Endodermal cell (in vitro differentiated cells): ENCODE results near the gene ADIPOR2. TPM values are rescaled to one million over a fixed set of nuclear protein-coding genes. Genes with fewer than 3 reads are reported as not detected.

Experiments used
- DNase-seq: peaks from one replicate; pipeline ENCODE4 v3.0.0-alpha.2; 2017
- H3K27ac ChIP-seq: 2 replicates; pipeline ENCODE4 v1.5.1; 2013; ENCODE audit warnings: mild to moderate bottlenecking, low read depth, low read length, moderate library complexity
- H3K27me3 ChIP-seq: 2 replicates; pipeline ENCODE4 v1.6.1; 2013; ENCODE audit warnings: mild to moderate bottlenecking, low read length, moderate library complexity; ENCODE audit not compliant: insufficient read depth, control insufficient read depth, poor library complexity, severe bottlenecking
- H3K36me3 ChIP-seq: 2 replicates; pipeline ENCODE4 v1.7.0; 2013; ENCODE audit warnings: mild to moderate bottlenecking, low read length, moderate library complexity; ENCODE audit not compliant: control insufficient read depth, insufficient read depth
- H3K4me1 ChIP-seq: one replicate; pipeline ENCODE4 v1.7.0; 2013; ENCODE audit warnings: low read length; ENCODE audit not compliant: control insufficient read depth, insufficient read depth
- H3K4me3 ChIP-seq: 2 replicates; pipeline ENCODE4 v1.5.1; 2013; ENCODE audit warnings: mild to moderate bottlenecking, low read length, moderate library complexity
- H3K9ac ChIP-seq: 2 replicates; pipeline ENCODE4 v1.6.1; 2013; ENCODE audit warnings: mild to moderate bottlenecking, low read length, moderate library complexity; ENCODE audit not compliant: poor library complexity, severe bottlenecking; ENCODE audit errors: extremely low read depth
- H3K9me3 ChIP-seq: 2 replicates; pipeline ENCODE4 v1.6.1; 2013; ENCODE audit warnings: mild to moderate bottlenecking, low read length, moderate library complexity; ENCODE audit not compliant: control insufficient read depth
- H3K27ac Mint-ChIP-seq: 2 replicates; pipeline ENCODE4 v1.8.0; 2020; ENCODE audit warnings: mixed read lengths
- H3K27me3 Mint-ChIP-seq: 2 replicates; pipeline ENCODE4 v1.8.0; 2021; ENCODE audit warnings: mild to moderate bottlenecking, mixed read lengths; ENCODE audit not compliant: insufficient read depth
- H3K36me3 Mint-ChIP-seq: 2 replicates; pipeline ENCODE4 v1.8.0; 2020; ENCODE audit warnings: low read depth, mixed read lengths
- H3K4me1 Mint-ChIP-seq: 2 replicates; pipeline ENCODE4 v1.8.0; 2020; ENCODE audit warnings: mixed read lengths
- H3K4me3 Mint-ChIP-seq: 2 replicates; pipeline ENCODE4 v1.8.0; 2020; ENCODE audit warnings: mild to moderate bottlenecking, moderate library complexity, mixed read lengths
- H3K9me3 Mint-ChIP-seq: 2 replicates; pipeline ENCODE4 v1.8.0; 2020; ENCODE audit warnings: mild to moderate bottlenecking, mixed read lengths
- WGBS, 2 experiments: methylation state at CpG; one replicate each; pipeline versions ENCODE4 v1.1.5 to v1.1.7; 2013; ENCODE audit warnings: missing lambda C conversion rate in 2 of 2, mixed read lengths in 1 of 2; ENCODE audit not compliant: insufficient coverage in 1 of 2, insufficient read length in 1 of 2; 5-methylcytosine and 5-hydroxymethylcytosine counted together
- long read RNA-seq, 4 experiments: library from polyadenylated mRNA in 2 of 4; library from RNA in 1 of 4; library from capped mRNA in 1 of 4; stranded (forward) in 3 of 4; unstranded in 1 of 4; transcript quantifications; one replicate each; pipeline ENCODE4 v2.0.0, GENCODE V29; 2020 to 2021; ENCODE audit warnings: inconsistent platforms in 1 of 4
- polyA plus RNA-seq, 2 experiments: library from polyadenylated mRNA; stranded (reverse); fragments of 50-300 nt; gene quantifications; one replicate each; pipeline ENCODE4 v1.2.3, GENCODE V29; 2013
- total RNA-seq, 2 donors: library from RNA; stranded (reverse); fragmentation: NEBNext Ultra II Directional in 1 of 2; extraction: Animal tissue kit (Norgen Biotek cat#: 25700) in 1 of 2; gene quantifications; 2 replicates in 1 of 2; 3 replicates in 1 of 2; pipeline ENCODE4 v1.2.1, GENCODE V29; 2021
- TF ChIP-seq, protein P1 (sequence below): fragments of 200-600 bp; sonication (generic); conservative IDR thresholded peaks from 2 replicates; pipeline ENCODE4 v1.5.0; 2021; ENCODE audit warnings: antibody characterized with exemption, mild to moderate bottlenecking

ADIPOR2 gene, protein sequence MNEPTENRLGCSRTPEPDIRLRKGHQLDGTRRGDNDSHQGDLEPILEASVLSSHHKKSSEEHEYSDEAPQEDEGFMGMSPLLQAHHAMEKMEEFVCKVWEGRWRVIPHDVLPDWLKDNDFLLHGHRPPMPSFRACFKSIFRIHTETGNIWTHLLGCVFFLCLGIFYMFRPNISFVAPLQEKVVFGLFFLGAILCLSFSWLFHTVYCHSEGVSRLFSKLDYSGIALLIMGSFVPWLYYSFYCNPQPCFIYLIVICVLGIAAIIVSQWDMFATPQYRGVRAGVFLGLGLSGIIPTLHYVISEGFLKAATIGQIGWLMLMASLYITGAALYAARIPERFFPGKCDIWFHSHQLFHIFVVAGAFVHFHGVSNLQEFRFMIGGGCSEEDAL
- total RNA-seq = 100 to 1,000 TPM in 1 of 2 donors, 10 to 100 TPM in 1; 53.7 to 124 TPM
- 37.8 TPM for polyA plus RNA-seq (2013, experiment 1 of 2)
- polyA plus RNA-seq (2013, experiment 2 of 2) = 37.2 TPM
- long read RNA-seq, experiment 1, full-length matches to known transcripts = 1 of 31 reads
- long read RNA-seq, experiment 1, partial matches to known transcripts = 24 of 31 reads
- long read RNA-seq, experiment 1, other reads (novel, unspliced or antisense) = 6 of 31 reads
- long read RNA-seq, experiment 2, full-length matches to known transcripts = 7 of 31 reads
- long read RNA-seq, experiment 2, partial matches to known transcripts = 6 of 31 reads
- long read RNA-seq, experiment 2, other reads (novel, unspliced or antisense) = 18 of 31 reads
- long read RNA-seq, experiment 3, full-length matches to known transcripts = 1 of 32 reads
- long read RNA-seq, experiment 3, partial matches to known transcripts = 4 of 32 reads
- long read RNA-seq, experiment 3, other reads (novel, unspliced or antisense) = 27 of 32 reads
- long read RNA-seq, experiment 4, full-length matches to known transcripts = 1 of 5 reads
- long read RNA-seq, experiment 4, partial matches to known transcripts = 2 of 5 reads
- long read RNA-seq, experiment 4, other reads (novel, unspliced or antisense) = 2 of 5 reads

DNA sequence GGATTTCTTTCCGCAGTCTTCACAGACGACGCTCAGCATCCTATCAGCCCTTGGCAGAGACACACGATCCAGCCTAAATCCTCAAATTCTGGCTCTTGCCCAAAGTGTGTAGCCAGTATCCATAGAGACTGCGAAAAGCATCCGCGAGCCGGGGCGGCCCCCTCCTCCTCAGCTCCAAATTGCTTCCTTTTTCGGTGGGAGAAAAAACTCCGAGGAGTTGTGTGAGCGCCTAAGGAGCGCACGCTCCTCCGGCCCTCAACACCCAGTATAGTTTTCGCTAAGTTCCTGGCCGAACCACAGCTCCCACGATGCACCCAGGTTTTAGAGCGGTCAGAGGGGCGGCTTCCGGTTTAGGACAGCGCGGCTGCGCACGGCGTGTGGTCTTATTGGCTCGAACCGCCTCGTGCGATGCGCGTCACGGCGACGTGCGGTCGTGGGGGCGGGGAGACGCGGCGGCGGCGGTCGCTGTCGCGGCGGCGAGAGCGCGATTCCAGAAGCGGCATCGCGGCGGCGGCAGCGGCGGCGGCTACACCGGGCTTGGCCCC, at the start of gene ADIPOR2:
Gene ADIPOR2 (plus strand): TSS at position 493 of the 545 bp plus-strand sequence. CDS start 63,274 bp downstream, outside the sequence.
- H3K27me3 Mint-ChIP-seq = no peaks in the 10 kb centered on the region
- 0% methylated on average over 5 to 59 of the region's 59 CpGs for WGBS, 2 experiments

DNA sequence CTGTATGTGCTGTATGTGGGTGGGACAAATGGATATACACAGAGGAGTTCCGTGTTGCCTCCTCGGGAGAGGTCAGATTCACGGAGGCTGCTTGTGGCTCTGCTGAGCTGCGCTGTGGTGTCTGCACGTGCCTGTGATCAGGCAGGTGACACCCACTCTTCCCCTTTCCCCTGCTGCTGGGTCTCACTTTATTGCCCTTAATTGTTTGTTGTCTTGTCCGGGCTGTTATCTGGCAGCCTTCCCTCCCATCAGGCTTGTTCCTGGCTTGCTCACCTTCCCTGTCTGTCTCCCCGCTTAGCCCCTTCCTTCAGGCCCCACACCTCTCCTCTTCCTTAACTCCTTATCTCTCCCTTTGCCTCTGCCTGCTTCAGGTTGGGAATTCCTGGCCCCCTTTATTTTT, 48.4 kb upstream of the ADIPOR2 start:
- Histone ChIP-seq H3K9me3 (no peaks in the 10 kb centered on the region), H3K27me3 (no peaks in the 10 kb centered on the region), H3K36me3 (no peaks in the 10 kb centered on the region), H3K4me3 (no peak overlapping the region), H3K9ac (no peak overlapping the region), H3K27ac (peak overlapping the region; percentile 10), H3K4me1 (peaks cover 5% of the 10 kb centered on the region)
- TF ChIP-seq, protein P1, sequence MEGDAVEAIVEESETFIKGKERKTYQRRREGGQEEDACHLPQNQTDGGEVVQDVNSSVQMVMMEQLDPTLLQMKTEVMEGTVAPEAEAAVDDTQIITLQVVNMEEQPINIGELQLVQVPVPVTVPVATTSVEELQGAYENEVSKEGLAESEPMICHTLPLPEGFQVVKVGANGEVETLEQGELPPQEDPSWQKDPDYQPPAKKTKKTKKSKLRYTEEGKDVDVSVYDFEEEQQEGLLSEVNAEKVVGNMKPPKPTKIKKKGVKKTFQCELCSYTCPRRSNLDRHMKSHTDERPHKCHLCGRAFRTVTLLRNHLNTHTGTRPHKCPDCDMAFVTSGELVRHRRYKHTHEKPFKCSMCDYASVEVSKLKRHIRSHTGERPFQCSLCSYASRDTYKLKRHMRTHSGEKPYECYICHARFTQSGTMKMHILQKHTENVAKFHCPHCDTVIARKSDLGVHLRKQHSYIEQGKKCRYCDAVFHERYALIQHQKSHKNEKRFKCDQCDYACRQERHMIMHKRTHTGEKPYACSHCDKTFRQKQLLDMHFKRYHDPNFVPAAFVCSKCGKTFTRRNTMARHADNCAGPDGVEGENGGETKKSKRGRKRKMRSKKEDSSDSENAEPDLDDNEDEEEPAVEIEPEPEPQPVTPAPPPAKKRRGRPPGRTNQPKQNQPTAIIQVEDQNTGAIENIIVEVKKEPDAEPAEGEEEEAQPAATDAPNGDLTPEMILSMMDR = no peak
- DNase-seq = peak; percentile 68
- no peaks in the 10 kb centered on the region for H3K36me3 Mint-ChIP-seq
- H3K27ac Mint-ChIP-seq = peak overlapping the region; percentile 84
- no peaks in the 10 kb centered on the region for H3K9me3 Mint-ChIP-seq
- no peaks in the 10 kb centered on the region for H3K27me3 Mint-ChIP-seq
- peaks cover 30% of the 10 kb centered on the region for H3K4me1 Mint-ChIP-seq
- H3K4me3 Mint-ChIP-seq = no peak overlapping the region
- 77 to 81% methylated on average over 7 of the region's 7 CpGs for WGBS, 2 experiments

More for the DNA sequence above, at the start of gene ADIPOR2:
- Mint-ChIP-seq H3K4me1 (peaks cover 29% of the 10 kb centered on the region), H3K36me3 (peaks cover 21% of the 10 kb centered on the region), H3K27ac (peak within 1 kb of the TSS; percentile 99), H3K9me3 (peaks cover 3% of the 10 kb centered on the region), H3K4me3 (peak within 1 kb of the TSS; percentile 86)
- Histone ChIP-seq H3K9ac (peak within 1 kb of the TSS; percentile 76), H3K9me3 (peaks cover 5% of the 10 kb centered on the region), H3K27me3 (no peaks in the 10 kb centered on the region), H3K4me1 (peaks cover 4% of the 10 kb centered on the region), H3K36me3 (peaks cover 19% of the 10 kb centered on the region), H3K4me3 (peak within 1 kb of the TSS; percentile 100), H3K27ac (peak within 1 kb of the TSS; percentile 90)
- TF ChIP-seq, protein P1 = no peak
- peak; percentile 99 for DNase-seq

DNA sequence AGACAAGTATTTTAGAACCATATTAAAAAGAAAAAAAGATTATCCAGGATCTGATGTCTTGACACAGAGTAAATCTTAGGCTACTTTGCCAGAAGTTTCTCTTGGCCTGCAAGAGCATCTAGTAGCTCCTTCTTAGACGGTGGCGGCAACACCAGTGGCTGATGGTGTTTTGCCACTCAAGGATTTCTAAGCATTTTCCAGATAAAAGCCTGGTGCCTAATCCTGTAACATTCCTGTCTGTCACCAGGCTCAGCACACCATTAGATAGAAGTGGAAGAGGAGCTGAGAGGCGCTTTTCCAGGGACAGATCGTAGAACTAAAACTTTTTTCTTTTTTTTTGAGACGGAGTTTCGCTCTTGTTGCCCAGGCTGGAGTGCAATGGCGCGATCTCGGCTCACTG, 47.8 kb upstream of the ADIPOR2 start:
- no peaks in the 10 kb centered on the region for H3K9me3 Mint-ChIP-seq
- H3K9me3 ChIP-seq = no peaks in the 10 kb centered on the region
- no peaks in the 10 kb centered on the region for H3K36me3 ChIP-seq
- DNase-seq = no peak
- no peaks in the 10 kb centered on the region for H3K27me3 ChIP-seq
- peaks cover 5% of the 10 kb centered on the region for H3K4me1 ChIP-seq
- H3K27ac ChIP-seq = peak overlapping the region; percentile 10
- no peak overlapping the region for H3K9ac ChIP-seq
- no peaks in the 10 kb centered on the region for H3K36me3 Mint-ChIP-seq
- no peak overlapping the region for H3K4me3 ChIP-seq
- peaks cover 30% of the 10 kb centered on the region for H3K4me1 Mint-ChIP-seq
- H3K27me3 Mint-ChIP-seq = no peaks in the 10 kb centered on the region
- peak overlapping the region; percentile 84 for H3K27ac Mint-ChIP-seq
- TF ChIP-seq, protein P1 = no peak
- H3K4me3 Mint-ChIP-seq = no peak overlapping the region
- WGBS, 2 experiments = 76 to 79% methylated on average over 9 of the region's 9 CpGs
